ENCODE measurements around the gene PXYLP1.

DNA sequence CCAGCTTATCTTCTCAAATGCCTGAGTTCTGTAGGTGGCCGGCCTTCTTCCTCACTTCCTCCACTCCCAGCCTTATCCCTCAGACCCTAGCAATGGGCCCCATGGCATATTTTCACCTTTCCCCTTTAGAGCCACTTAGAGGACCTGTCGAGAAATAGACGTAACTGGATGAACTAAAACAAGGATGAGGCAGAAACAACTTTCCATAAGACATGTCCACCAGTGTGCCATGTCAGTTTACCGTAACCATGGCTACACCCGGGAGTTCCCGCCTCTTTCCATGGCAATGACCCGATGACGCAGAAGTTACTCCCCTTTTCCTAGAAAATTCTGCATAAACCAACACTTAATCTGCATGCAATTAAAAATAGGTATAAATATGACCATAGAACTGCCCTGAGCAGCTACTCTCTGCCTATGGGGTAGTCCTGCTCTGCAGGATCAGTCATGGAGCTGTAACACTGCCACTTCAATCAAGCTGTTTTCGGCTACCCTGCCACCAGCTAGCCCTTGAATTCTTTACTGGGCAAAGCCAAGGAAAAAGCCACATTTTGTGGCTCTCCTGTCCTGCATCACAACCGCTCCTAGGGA, 81.6 kb downstream of the PXYLP1 start:
- TF ChIP-seq, protein P1, sequence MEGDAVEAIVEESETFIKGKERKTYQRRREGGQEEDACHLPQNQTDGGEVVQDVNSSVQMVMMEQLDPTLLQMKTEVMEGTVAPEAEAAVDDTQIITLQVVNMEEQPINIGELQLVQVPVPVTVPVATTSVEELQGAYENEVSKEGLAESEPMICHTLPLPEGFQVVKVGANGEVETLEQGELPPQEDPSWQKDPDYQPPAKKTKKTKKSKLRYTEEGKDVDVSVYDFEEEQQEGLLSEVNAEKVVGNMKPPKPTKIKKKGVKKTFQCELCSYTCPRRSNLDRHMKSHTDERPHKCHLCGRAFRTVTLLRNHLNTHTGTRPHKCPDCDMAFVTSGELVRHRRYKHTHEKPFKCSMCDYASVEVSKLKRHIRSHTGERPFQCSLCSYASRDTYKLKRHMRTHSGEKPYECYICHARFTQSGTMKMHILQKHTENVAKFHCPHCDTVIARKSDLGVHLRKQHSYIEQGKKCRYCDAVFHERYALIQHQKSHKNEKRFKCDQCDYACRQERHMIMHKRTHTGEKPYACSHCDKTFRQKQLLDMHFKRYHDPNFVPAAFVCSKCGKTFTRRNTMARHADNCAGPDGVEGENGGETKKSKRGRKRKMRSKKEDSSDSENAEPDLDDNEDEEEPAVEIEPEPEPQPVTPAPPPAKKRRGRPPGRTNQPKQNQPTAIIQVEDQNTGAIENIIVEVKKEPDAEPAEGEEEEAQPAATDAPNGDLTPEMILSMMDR (IDR thresholded peaks at IDR 0.05; ENCODE audit: poor library complexity, severe bottlenecking): no peak
- no peak for TF ChIP-seq EZH2 (IDR thresholded peaks at IDR 0.05; ENCODE audit: borderline replicate concordance, insufficient read depth, low read length, poor library complexity, severe bottlenecking)
- TF ChIP-seq RAD21 (conservative IDR thresholded peaks at IDR 0.05): no peak
- TF ChIP-seq TAF1 (IDR thresholded peaks at IDR 0.05; ENCODE audit: low read depth): no peak
- TF ChIP-seq POLR2AphosphoS5 (IDR thresholded peaks at IDR 0.05): no peak
- no peak for TF ChIP-seq EP300 (conservative IDR thresholded peaks at IDR 0.05; ENCODE audit: poor library complexity, severe bottlenecking)

Data from neural cell (in vitro differentiated cells).